SU-DHL-6 (cell line): ENCODE measurements around the gene CNR2.

Source experiments
- H2AFZ ChIP-seq: fragments of 200-600 bp; sonication (generic); 2 replicates; pipeline ENCODE4 v1.6.1; 2014; ENCODE audit warnings: low read depth, mild to moderate bottlenecking, moderate library complexity, mixed read lengths, antibody characterized with exemption, low read length; ENCODE audit not compliant: severe bottlenecking
- H3F3A ChIP-seq: fragments of 200-600 bp; shearing (Covaris generic); 2 replicates; pipeline ENCODE4 v1.6.0; 2016; ENCODE audit warnings: antibody characterized with exemption, mild to moderate bottlenecking; ENCODE audit not compliant: insufficient read depth
- H3K27ac ChIP-seq: fragments of 200-600 bp; sonication (generic); 2 replicates; pipeline ENCODE4 v1.5.1; 2016; ENCODE audit warnings: low read depth, mild to moderate bottlenecking, low read length, moderate library complexity, mixed read lengths
- H3K27me3 ChIP-seq: fragments of 200-600 bp; sonication (generic), shearing (Covaris generic); 2 replicates; pipeline ENCODE4 v1.6.0; 2014; ENCODE audit warnings: mild to moderate bottlenecking, low read length
- H3K36me3 ChIP-seq: fragments of 200-600 bp; sonication (generic); 2 replicates; pipeline ENCODE4 v1.6.1; 2014; ENCODE audit warnings: mild to moderate bottlenecking, low read length, mixed read lengths
- H3K4me2 ChIP-seq: fragments of 300-600, 200-600 bp; shearing (Covaris generic), sonication (generic); 2 replicates; pipeline ENCODE4 v1.6.0; 2014; ENCODE audit warnings: low read length, low read depth, mild to moderate bottlenecking; ENCODE audit not compliant: poor library complexity, severe bottlenecking
- H3K4me3 ChIP-seq: fragments of 200-600 bp; sonication (generic); 2 replicates; pipeline ENCODE4 v1.5.1; 2014; ENCODE audit warnings: antibody characterized with exemption, low read length, mild to moderate bottlenecking, mixed read lengths; ENCODE audit not compliant: insufficient read depth, poor library complexity, severe bottlenecking
- H3K79me2 ChIP-seq: fragments of 200-600 bp; sonication (generic); 2 replicates; pipeline ENCODE4 v1.6.1; 2014; ENCODE audit warnings: mild to moderate bottlenecking, low read length, moderate library complexity; ENCODE audit not compliant: insufficient read depth
- H3K9ac ChIP-seq: fragments of 200-600 bp; sonication (generic); 2 replicates; pipeline ENCODE4 v1.7.0; 2014; ENCODE audit warnings: mild to moderate bottlenecking, low read length
- H3K9me2 ChIP-seq: fragments of 200-600 bp; sonication (generic); replicated peaks from 2 replicates; pipeline ENCODE4 v1.6.1; 2014; ENCODE audit warnings: low read length; ENCODE audit not compliant: insufficient read depth
- H3K9me3 ChIP-seq: fragments of 200-600 bp; sonication (generic); 2 replicates; pipeline ENCODE4 v1.6.1; 2014; ENCODE audit warnings: low read length, mixed read lengths; ENCODE audit not compliant: insufficient read depth
- H4K20me1 ChIP-seq: fragments of 200-600 bp; sonication (generic); 2 replicates; pipeline ENCODE4 v1.6.1; 2014; ENCODE audit warnings: low read depth, mild to moderate bottlenecking, antibody characterized with exemption, low read length, moderate library complexity, mixed read lengths
- EZH2phosphoT487 ChIP-seq: fragments of 200-600 bp; sonication (generic), shearing (Covaris generic); conservative IDR thresholded peaks from 2 replicates; pipeline ENCODE4 v1.6.1; 2018; ENCODE audit warnings: mild to moderate bottlenecking, antibody characterized with exemption, low read length, moderate library complexity, mixed read lengths
- TF ChIP-seq, protein P1 (sequence below): fragments of 200-600 bp; sonication (generic); IDR thresholded peaks from one replicate; pipeline ENCODE4 v1.5.1; 2017; ENCODE audit warnings: antibody characterized with exemption, mild to moderate bottlenecking, low read length, moderate library complexity; ENCODE audit not compliant: insufficient read depth, poor library complexity, severe bottlenecking

CNR2 gene

DNA sequence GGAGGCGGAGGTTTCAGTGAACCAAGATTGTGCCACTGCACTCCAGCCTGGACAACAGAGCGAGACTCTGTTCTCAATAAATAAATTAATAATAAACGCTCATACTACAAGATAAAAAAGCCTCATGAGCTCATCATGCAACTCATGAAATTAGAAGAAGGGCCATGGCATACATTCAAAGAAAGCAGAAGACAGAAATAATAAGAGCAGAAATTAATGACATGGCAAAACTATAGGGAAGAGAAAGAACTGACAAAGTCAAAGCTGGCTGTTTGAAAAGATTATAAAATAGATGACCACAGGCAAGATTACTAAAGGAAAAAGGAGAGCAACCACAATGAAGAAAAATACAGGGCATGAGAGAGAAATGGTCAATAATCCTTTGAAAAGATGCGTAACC is 30.4 kb downstream of the CNR2 start:
- Histone ChIP-seq H3K27ac (no peak overlapping the region), H3F3A (peaks cover 4% of the 10 kb centered on the region; the same call in 1 of the 2 replicates), H3K4me3 (no peak overlapping the region), H3K9ac (no peak overlapping the region), H3K36me3 (peaks cover 22% of the 10 kb centered on the region), H3K4me2 (no peak overlapping the region), H2AFZ (no peak overlapping the region), H3K9me2 (no peaks in the 10 kb centered on the region), H3K27me3 (no peaks in the 10 kb centered on the region), H3K79me2 (peaks cover 11% of the 10 kb centered on the region; the same call in 1 of the 2 replicates), H3K9me3 (peaks cover 23% of the 10 kb centered on the region), H4K20me1 (no peaks in the 10 kb centered on the region)
- no peak for TF ChIP-seq EZH2phosphoT487
- TF ChIP-seq, protein P1, sequence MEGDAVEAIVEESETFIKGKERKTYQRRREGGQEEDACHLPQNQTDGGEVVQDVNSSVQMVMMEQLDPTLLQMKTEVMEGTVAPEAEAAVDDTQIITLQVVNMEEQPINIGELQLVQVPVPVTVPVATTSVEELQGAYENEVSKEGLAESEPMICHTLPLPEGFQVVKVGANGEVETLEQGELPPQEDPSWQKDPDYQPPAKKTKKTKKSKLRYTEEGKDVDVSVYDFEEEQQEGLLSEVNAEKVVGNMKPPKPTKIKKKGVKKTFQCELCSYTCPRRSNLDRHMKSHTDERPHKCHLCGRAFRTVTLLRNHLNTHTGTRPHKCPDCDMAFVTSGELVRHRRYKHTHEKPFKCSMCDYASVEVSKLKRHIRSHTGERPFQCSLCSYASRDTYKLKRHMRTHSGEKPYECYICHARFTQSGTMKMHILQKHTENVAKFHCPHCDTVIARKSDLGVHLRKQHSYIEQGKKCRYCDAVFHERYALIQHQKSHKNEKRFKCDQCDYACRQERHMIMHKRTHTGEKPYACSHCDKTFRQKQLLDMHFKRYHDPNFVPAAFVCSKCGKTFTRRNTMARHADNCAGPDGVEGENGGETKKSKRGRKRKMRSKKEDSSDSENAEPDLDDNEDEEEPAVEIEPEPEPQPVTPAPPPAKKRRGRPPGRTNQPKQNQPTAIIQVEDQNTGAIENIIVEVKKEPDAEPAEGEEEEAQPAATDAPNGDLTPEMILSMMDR: no peak

DNA sequence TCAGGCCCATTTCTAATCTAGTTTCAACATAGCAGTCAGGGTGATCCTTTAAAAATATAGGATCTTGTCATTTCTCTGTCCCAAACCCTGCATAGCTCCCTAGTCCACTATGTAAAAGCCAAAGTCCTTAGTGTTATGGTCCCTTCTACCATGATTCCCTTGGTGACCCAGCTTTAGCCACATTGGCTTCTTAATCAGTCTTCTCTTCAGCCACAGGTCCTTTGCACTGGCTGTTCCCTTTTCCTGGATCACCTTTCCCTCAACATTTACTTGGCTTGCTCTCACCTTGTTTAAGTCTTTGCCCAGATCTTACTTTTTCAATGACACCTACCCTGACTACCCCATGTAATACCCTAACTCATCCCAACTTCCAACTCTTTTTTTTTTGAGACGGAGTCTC is 33.4 kb downstream of the CNR2 start:
- peaks cover 3% of the 10 kb centered on the region; the same call in 1 of the 2 replicates for H3F3A ChIP-seq
- no peak overlapping the region for H3K27ac ChIP-seq
- peaks cover 22% of the 10 kb centered on the region for H3K36me3 ChIP-seq
- TF ChIP-seq, protein P1: no peak
- no peak for TF ChIP-seq EZH2phosphoT487
- no peak overlapping the region for H3K4me3 ChIP-seq
- no peaks in the 10 kb centered on the region for H3K9me2 ChIP-seq
- no peaks in the 10 kb centered on the region for H4K20me1 ChIP-seq
- H3K4me2 ChIP-seq: no peak overlapping the region
- H3K9ac ChIP-seq: no peak overlapping the region
- H3K79me2 ChIP-seq: no peaks in the 10 kb centered on the region
- no peak overlapping the region for H2AFZ ChIP-seq
- peaks cover 23% of the 10 kb centered on the region for H3K9me3 ChIP-seq
- no peaks in the 10 kb centered on the region for H3K27me3 ChIP-seq

DNA sequence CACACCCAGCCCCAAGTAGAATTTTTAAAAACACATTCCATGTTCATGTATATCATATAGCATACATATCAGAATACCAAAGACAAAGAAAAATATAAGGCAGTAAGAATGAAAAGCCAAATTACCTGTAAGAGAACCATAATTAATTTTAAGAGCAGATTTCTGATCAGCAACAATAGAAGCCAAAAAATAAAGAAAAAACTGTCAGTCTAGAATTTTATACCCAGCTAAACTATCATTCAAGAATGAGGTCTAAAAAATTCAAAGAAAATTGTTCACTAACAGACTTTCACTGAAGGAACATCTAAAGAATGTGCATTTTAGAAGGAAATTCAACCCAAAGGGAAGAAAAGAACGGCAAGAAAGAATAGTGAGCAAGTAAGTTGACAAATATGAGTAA is 34.5 kb downstream of the CNR2 start:
- Histone ChIP-seq H3K9ac (no peak overlapping the region), H2AFZ (no peak overlapping the region), H3K27me3 (no peaks in the 10 kb centered on the region), H3K9me3 (peaks cover 23% of the 10 kb centered on the region), H3K27ac (no peak overlapping the region), H3K36me3 (peaks cover 22% of the 10 kb centered on the region), H3K4me2 (no peak overlapping the region), H3K9me2 (no peaks in the 10 kb centered on the region), H3K4me3 (no peak overlapping the region), H4K20me1 (no peaks in the 10 kb centered on the region), H3K79me2 (no peaks in the 10 kb centered on the region), H3F3A (peaks cover 3% of the 10 kb centered on the region; the same call in 1 of the 2 replicates)
- TF ChIP-seq EZH2phosphoT487: no peak
- TF ChIP-seq, protein P1: no peak
